ENCODE measurements around the gene FKBP15.

The FKBP15 gene

GRCh38 chr9:113221003-113221799, at the start of gene FKBP15, which contains the start of gene SLC31A1 (continued):
- no peak for TF ChIP-seq ZNF350 (tag by site-specific recombination; IDR thresholded peaks at IDR 0.05)
- peak; percentile 34; the same call in 1 of the 2 replicates for TF ChIP-seq KLF8 (tag by site-specific recombination; IDR thresholded peaks at IDR 0.05)
- TF ChIP-seq MEIS1 (CRISPR knock-in tag; IDR thresholded peaks at IDR 0.05; ENCODE audit: borderline replicate concordance): no peak
- TF ChIP-seq ZNF623 (tag by site-specific recombination; IDR thresholded peaks at IDR 0.05): no peak
- TF ChIP-seq, protein P1, sequence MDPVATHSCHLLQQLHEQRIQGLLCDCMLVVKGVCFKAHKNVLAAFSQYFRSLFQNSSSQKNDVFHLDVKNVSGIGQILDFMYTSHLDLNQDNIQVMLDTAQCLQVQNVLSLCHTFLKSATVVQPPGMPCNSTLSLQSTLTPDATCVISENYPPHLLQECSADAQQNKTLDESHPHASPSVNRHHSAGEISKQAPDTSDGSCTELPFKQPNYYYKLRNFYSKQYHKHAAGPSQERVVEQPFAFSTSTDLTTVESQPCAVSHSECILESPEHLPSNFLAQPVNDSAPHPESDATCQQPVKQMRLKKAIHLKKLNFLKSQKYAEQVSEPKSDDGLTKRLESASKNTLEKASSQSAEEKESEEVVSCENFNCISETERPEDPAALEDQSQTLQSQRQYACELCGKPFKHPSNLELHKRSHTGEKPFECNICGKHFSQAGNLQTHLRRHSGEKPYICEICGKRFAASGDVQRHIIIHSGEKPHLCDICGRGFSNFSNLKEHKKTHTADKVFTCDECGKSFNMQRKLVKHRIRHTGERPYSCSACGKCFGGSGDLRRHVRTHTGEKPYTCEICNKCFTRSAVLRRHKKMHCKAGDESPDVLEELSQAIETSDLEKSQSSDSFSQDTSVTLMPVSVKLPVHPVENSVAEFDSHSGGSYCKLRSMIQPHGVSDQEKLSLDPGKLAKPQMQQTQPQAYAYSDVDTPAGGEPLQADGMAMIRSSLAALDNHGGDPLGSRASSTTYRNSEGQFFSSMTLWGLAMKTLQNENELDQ (tag by site-specific recombination; IDR thresholded peaks at IDR 0.05; ENCODE audit: low read depth): no peak
- peak; percentile 35; the same call in 1 of the 2 replicates for TF ChIP-seq SP7 (tag by site-specific recombination; IDR thresholded peaks at IDR 0.05)
- TF ChIP-seq ZBTB1 (tag by site-specific recombination; IDR thresholded peaks at IDR 0.05): peak; percentile 88
- TF ChIP-seq ZNF221 (tag by site-specific recombination; IDR thresholded peaks at IDR 0.05; ENCODE audit: borderline replicate concordance): no peak
- no peak for TF ChIP-seq ZNF239 (tag by site-specific recombination; IDR thresholded peaks at IDR 0.05)
- TF ChIP-seq ATF2 (tag by site-specific recombination; IDR thresholded peaks at IDR 0.05; ENCODE audit: low read depth): peak; percentile 97
- TF ChIP-seq ZNF423 (tag by site-specific recombination; IDR thresholded peaks at IDR 0.05): no peak
- no peak for TF ChIP-seq ZNF529 (tag by site-specific recombination; IDR thresholded peaks at IDR 0.05; ENCODE audit: insufficient replicate concordance)
- TF ChIP-seq ZNF404 (tag by site-specific recombination; IDR thresholded peaks at IDR 0.05): no peak
- TF ChIP-seq ZNF138 (tag by site-specific recombination; IDR thresholded peaks at IDR 0.05; ENCODE audit: borderline replicate concordance): no peak
- TF ChIP-seq BCL11B (tag by site-specific recombination; IDR thresholded peaks at IDR 0.05; ENCODE audit: low read depth): no peak
- no peak for TF ChIP-seq ZNF664 (tag by site-specific recombination; IDR thresholded peaks at IDR 0.05)
- TF ChIP-seq ZNF302 (tag by site-specific recombination; IDR thresholded peaks at IDR 0.05; ENCODE audit: low read depth): no peak
- no peak for TF ChIP-seq ZNF837 (tag by site-specific recombination; IDR thresholded peaks at IDR 0.05)
- TF ChIP-seq OSR2 (tag by site-specific recombination; IDR thresholded peaks at IDR 0.05): no peak
- no peak for TF ChIP-seq ZNF211 (tag by site-specific recombination; IDR thresholded peaks at IDR 0.05; ENCODE audit: low read depth)
- no peak for TF ChIP-seq ZNF639 (tag by site-specific recombination; IDR thresholded peaks at IDR 0.05)
- no peak for TF ChIP-seq ZNF585B (tag by site-specific recombination; IDR thresholded peaks at IDR 0.05)
- peak; percentile 57; the same call in 1 of the 2 replicates for TF ChIP-seq ZNF777 (tag by site-specific recombination; IDR thresholded peaks at IDR 0.05; ENCODE audit: borderline replicate concordance)
- no peak for TF ChIP-seq ZNF10 (tag by site-specific recombination; IDR thresholded peaks at IDR 0.05)
- TF ChIP-seq ZNF16 (tag by site-specific recombination; IDR thresholded peaks at IDR 0.05; ENCODE audit: low read depth): no peak
- peak; percentile 90 for TF ChIP-seq ZBTB17 (tag by site-specific recombination; IDR thresholded peaks at IDR 0.05)
- TF ChIP-seq, protein P2, sequence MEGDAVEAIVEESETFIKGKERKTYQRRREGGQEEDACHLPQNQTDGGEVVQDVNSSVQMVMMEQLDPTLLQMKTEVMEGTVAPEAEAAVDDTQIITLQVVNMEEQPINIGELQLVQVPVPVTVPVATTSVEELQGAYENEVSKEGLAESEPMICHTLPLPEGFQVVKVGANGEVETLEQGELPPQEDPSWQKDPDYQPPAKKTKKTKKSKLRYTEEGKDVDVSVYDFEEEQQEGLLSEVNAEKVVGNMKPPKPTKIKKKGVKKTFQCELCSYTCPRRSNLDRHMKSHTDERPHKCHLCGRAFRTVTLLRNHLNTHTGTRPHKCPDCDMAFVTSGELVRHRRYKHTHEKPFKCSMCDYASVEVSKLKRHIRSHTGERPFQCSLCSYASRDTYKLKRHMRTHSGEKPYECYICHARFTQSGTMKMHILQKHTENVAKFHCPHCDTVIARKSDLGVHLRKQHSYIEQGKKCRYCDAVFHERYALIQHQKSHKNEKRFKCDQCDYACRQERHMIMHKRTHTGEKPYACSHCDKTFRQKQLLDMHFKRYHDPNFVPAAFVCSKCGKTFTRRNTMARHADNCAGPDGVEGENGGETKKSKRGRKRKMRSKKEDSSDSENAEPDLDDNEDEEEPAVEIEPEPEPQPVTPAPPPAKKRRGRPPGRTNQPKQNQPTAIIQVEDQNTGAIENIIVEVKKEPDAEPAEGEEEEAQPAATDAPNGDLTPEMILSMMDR (tag by site-specific recombination; IDR thresholded peaks at IDR 0.05): no peak
- TF ChIP-seq, protein P3, sequence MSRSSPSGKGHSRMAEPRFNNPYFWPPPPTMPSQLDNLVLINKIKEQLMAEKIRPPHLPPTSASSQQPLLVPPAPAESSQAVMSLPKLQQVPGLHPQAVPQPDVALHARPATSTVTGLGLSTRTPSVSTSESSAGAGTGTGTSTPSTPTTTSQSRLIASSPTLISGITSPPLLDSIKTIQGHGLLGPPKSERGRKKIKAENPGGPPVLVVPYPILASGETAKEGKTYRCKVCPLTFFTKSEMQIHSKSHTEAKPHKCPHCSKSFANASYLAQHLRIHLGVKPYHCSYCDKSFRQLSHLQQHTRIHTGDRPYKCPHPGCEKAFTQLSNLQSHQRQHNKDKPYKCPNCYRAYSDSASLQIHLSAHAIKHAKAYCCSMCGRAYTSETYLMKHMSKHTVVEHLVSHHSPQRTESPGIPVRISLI (tag by site-specific recombination; IDR thresholded peaks at IDR 0.05): no peak
- TF ChIP-seq, protein P4, sequence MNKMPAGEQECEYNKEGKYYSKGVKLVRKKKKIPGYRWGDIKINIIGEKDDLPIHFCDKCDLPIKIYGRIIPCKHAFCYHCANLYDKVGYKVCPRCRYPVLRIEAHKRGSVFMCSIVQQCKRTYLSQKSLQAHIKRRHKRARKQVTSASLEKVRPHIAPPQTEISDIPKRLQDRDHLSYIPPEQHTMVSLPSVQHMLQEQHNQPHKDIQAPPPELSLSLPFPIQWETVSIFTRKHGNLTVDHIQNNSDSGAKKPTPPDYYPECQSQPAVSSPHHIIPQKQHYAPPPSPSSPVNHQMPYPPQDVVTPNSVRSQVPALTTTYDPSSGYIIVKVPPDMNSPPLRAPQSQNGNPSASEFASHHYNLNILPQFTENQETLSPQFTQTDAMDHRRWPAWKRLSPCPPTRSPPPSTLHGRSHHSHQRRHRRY (tag by site-specific recombination; IDR thresholded peaks at IDR 0.05): no peak
- TF ChIP-seq TCF7L2 (IDR thresholded peaks at IDR 0.05; ENCODE audit: borderline replicate concordance, low read depth, low read length): no peak
- no peak for TF ChIP-seq ZNF366 (tag by site-specific recombination; conservative IDR thresholded peaks at IDR 0.05)
- TF ChIP-seq GLI4 (tag by site-specific recombination; IDR thresholded peaks at IDR 0.05): no peak

Data from HEK293 (cell line).